Erythroblast (primary cell): ENCODE measurements around the gene OR4K15.

Source experiments
- GATA1 ChIP-seq: IDR thresholded peaks from 2 replicates; pipeline ENCODE4 v1.6.1; 2011; ENCODE audit warnings: low read depth, mild to moderate bottlenecking, control low read depth, low read length, moderate library complexity
- POLR2A ChIP-seq: IDR thresholded peaks from 2 replicates; pipeline ENCODE4 v1.6.1; 2011; ENCODE audit warnings: mild to moderate bottlenecking, low read length

DNA sequence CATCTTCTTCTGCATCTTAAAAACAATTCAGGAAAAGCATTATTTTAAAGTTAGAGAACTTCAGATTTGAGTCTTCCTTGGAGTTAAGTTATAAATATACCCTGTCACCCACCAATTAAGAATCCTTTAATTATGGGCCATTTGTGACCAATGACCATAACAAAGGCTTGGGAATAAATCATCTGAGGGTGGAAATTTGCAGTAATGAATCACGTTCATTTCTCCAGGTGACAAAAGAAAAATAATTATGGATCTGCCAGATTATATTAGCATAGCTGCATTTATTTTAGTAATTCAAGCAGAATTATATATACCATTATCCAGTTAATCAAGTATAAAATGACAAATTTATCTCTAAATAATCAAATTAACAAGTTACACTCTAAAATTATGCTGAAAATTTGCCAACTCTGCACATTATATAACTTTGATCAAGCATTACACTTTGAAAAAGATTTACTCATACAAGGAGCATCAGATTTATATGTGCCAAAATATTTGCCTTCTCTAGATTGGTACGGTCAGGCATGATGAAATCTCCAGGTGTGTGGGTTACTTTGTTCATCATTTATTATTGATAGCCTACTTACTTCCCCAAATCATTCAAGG lies 44.0 kb downstream of the OR4K15 start, which contains the start of gene OR4K14:
- TF ChIP-seq POLR2A, result no peak
- no peak for TF ChIP-seq GATA1
